TTC549 (cell line): ENCODE data around the gene RHO.

Experiments used
- FAIRE-seq: peaks from 2 replicates; lab custom pipeline; 2012; peaks lifted over from hg19 to GRCh38; lab: Jason Lieb, UNC

RHO gene

DNA sequence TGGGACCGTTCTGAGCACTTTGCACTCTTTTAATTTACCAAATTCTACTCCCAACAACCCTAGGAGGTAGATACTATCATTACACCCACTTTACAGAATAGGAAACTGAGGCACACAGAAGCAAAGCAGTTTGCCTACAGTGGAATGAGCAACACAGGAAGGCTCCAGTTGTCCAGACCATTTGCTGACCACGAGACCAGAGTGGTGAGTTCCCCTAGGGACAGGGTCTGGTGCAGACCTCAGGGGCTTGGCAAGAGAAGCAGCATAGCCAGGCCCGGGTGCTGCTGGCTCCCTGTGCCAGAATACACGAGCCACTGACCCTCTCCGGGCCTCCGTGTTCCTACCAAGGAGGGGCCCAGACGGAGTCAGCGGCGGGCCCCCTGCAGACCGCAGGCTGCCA lies 51.6 kb downstream of the RHO start:
- no peak for FAIRE-seq

DNA sequence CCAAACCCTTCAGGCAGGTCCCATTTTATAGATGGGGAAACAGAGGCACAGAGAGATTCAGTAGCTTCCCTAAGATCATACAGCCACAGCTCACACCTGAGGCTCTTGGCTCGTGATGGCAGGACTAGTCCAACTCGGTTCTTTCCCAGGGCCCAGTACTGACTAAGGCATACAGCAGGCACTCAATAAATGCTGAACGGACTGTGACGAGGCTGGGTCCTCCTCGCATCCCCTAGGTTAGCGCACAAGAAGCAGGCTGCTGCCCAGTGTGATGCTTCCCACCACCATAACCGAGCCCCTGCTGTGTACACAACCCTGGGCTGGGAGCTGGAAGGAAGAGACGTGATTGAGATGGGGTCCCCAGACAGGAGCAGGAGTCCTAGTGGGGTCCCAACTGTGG lies 53.2 kb downstream of the RHO start:
- FAIRE-seq, result no peak

DNA sequence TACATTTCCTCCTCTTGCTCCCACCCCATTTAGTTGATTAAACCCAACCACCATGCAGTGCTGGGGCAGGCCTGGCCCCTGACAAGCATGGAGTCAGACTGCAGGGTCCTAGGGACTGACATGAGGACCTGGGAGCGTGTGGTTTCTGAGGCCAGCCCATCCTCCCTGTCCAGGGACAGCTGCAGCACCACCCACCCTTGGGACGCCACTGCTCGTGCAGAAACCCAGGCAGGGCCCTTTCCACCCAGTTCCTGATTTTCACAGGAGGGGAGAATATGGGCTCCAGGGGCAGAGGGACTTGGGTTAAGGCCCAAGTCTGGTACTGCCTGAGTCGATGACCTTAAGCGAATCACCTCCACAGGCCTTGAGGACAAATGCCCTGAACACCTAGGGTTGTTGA lies 54.4 kb downstream of the RHO start:
- FAIRE-seq, result no peak

DNA sequence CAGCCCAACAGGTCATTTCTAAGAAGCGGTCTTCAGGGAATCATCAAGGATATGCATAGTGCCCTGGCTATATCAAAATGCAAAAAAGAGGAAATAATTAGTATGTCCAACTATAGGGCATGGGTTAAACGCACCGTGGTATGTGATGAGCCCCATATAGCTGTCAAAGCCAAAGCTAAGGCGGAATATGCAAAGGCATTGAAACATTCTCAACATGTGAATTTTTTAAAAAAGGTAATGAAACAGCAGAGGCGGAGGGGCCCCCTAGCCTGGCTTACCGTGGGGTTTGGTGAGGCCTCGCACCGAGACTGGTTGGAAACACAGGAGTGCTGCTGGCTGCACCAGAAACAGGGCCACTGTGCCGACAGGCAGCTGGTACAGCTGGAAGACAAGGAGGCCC lies 54.9 kb downstream of the RHO start:
- FAIRE-seq, result no peak

DNA sequence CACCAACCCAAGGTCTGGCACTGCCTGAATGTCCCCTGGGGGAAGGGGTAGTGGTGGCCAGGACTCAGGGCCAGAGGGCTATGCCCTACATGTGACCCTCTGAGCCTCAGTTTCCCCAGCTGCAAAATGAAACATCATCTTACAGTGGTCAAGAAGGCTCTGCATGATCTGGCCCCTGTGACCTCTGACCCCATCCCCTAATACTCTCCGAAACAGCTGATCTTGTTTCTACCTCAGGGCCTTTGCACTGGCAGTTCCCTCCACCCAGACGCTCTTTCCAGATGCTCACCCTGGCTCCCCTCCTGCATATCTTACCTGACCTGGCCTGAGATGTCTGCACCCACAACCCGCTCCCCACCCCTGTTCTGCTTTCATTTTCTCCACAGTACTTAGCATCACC lies 56.2 kb downstream of the RHO start:
- no peak for FAIRE-seq
